GM12865 (cell line): ENCODE measurements around the gene ZSCAN31.
A peak's percentile ranks its signal among the peaks of the same experiment; 100 is the strongest.

ENCODE experiments used
- DNase-seq: peaks from one replicate; pipeline ENCODE4 v3.0.0; 2010; ENCODE audit warnings: low read depth
- H3K4me3 ChIP-seq: 2 replicates; pipeline ENCODE4 v1.5.1; 2011; ENCODE audit warnings: mild to moderate bottlenecking, low read depth, low read length, control low read depth
- TF ChIP-seq, protein P1 (sequence below): IDR thresholded peaks from 2 replicates; pipeline ENCODE4 v1.5.1; 2011; ENCODE audit warnings: low read length, control low read depth, low read depth, inconsistent platforms; ENCODE audit not compliant: insufficient read depth; ENCODE audit errors: missing control alignments

The ZSCAN31 gene

DNA sequence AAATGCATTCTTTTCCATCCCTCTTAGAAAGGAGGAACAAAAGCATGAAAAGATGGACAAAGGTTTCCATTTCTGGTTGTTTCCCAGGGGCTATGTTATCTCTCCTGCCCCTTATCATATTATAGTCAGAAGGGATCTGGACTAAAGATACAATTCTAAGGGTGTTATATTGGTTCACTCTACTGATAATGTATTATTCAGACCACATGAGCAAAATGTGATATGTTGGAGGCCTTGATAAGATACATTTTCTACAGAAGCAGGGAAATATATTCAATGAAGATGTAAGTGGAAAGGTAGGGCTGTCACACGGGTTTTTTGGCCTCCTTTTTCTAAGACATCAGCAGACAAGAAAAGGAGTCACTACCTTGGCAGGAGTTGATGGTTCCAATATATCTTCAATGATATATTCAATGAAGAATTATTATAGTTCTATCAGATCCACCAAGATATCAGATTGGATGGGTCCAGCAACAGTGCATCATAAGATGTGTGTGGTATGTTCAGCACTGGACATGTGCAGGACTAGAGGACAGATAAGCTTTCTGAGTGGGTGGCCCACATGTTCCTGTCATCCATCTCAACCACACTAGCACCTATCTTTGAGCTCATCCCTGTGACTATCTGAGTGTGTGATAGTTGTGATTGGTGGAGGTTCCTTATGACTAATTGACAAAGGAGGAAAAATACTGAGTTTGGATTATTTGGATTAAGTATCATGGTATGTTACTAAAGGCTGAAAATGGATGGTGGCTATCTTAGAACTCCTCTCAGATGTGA is 8.1 kb upstream of the ZSCAN31 start:
- no peak overlapping the region for H3K4me3 ChIP-seq
- no peak for DNase-seq
- TF ChIP-seq, protein P1, sequence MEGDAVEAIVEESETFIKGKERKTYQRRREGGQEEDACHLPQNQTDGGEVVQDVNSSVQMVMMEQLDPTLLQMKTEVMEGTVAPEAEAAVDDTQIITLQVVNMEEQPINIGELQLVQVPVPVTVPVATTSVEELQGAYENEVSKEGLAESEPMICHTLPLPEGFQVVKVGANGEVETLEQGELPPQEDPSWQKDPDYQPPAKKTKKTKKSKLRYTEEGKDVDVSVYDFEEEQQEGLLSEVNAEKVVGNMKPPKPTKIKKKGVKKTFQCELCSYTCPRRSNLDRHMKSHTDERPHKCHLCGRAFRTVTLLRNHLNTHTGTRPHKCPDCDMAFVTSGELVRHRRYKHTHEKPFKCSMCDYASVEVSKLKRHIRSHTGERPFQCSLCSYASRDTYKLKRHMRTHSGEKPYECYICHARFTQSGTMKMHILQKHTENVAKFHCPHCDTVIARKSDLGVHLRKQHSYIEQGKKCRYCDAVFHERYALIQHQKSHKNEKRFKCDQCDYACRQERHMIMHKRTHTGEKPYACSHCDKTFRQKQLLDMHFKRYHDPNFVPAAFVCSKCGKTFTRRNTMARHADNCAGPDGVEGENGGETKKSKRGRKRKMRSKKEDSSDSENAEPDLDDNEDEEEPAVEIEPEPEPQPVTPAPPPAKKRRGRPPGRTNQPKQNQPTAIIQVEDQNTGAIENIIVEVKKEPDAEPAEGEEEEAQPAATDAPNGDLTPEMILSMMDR, result no peak

DNA sequence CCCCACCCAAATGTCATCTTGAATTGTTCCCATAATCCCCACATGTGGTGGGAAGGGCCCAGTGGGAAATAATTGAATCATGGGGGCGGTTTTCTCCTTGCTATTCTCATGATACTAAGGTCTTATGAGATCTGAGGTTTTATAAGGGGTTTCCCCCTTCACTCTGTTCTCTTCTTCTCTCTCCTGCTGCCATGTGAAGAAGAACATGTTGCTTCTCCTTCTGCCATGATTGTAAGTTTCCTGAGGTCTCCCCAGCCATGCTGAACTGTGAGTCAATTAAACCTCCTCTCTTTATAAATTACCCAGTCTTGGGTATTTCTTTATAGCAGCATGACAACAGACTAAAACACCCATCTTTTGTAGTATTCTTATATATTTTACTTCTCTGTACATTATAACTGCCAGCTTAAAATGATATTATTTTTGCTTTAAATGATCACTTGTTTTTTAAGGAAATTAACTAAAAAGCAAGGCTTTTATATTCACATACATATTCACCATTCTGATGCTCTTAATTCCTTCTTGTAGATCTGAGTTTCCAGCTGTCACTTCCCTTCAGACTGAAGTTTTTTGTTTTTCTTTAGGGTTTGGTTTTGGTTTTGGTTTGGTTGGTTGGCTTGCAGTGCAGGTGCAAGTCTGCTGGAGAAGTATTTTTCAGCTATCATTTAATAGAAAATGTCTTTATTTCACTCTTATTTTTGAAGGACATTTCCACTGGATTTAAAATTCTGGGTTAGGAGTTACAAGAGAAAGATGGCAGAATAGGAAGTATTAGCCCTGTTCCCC is 4.6 kb upstream of the ZSCAN31 start:
- TF ChIP-seq, protein P1, result no peak
- H3K4me3 ChIP-seq, result no peak overlapping the region
- DNase-seq, result no peak

DNA sequence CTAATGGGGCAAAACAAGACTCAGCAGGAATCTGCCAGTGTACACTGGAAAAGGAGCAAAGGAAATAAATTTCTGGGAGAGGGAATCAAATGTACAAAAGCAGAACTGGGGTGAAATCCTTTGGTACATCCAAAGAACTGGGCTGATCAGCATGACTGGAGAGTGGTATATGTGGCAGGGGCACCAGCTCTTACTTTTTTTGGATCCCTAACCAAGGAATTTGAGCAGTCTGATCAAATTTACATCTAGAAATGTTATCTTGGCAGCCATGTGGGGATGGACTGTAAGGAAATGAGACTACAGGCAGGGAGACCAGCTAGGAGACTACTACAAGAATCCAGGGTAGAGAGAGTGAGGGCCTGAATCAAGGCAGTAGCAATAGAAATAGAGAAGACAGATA is 1.2 kb upstream of the ZSCAN31 start:
- H3K4me3 ChIP-seq, result peak overlapping the region; percentile 91
- TF ChIP-seq, protein P1, result no peak
- DNase-seq, result no peak

DNA sequence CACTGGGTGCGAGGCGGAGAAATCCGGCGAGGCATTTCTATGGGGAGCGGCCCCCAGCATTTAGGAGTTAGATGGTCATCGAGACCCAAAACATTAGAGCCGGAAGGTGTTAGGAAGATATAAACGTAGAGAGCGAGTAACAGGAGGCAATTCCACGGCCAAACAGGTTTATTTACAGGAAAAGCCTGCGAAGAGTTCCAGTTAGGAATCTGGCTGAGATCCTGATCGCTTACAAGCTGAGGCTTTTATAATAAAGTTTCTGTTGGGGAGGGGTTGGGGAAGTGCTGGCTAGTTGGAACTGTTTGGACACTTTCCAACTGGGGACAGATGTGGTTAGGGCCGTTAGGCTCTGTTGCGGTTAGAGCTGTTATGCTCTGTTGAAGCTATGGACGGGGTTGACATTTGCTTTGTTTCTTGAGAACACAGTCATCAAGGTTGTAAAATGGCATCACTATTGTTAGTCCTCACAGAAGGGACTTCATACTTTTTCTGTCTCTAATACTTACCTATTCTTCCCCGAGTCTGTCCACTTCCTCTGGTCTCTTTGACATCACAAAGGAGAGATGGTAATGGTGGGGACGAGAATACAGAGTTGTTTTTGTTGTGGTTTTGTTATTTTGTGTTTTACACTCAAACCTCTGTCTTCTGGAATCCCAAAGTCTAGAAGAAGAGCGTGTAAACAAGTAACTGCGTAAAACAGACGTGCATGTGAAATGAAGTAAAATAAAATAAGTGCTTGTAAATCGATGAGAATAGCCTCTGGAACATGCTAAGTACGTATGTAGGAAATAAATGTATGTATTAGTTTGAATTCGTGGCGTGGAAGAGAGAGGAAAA is 554 bp upstream of the ZSCAN31 start:
- DNase-seq, result peak; percentile 82

DNA sequence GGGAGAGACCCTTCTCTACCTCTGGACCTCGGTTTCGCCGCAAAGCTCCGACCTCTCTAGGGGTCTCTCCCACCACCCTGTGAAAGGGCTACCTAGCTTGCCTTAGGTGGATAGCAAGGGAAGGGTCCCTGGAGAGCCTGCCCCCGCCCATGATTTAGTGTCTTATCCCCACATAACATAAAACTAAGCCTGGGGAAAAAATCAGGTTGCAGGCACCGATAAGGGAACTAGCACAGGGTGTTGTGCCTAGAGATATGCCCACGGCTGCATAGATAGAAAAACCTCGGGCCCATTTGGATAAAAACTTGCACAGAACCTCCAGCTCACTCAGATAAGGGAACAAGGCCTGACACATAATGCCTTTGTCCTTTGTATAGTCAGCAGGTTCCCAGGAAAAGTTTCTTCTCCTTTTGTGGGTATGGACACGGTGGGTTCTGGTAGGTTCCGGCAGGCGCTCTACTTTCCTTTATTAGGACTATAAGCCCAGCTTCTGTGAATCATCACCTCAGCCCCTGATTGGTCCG is 846 bp downstream of the ZSCAN31 start:
- TF ChIP-seq, protein P1, result no peak
- H3K4me3 ChIP-seq, result peak overlapping the region; percentile 91
- no peak for DNase-seq

More for the DNA sequence above, 554 bp upstream of the ZSCAN31 start:
- TF ChIP-seq, protein P1, result no peak
- peak overlapping the region; percentile 91 for H3K4me3 ChIP-seq

DNA sequence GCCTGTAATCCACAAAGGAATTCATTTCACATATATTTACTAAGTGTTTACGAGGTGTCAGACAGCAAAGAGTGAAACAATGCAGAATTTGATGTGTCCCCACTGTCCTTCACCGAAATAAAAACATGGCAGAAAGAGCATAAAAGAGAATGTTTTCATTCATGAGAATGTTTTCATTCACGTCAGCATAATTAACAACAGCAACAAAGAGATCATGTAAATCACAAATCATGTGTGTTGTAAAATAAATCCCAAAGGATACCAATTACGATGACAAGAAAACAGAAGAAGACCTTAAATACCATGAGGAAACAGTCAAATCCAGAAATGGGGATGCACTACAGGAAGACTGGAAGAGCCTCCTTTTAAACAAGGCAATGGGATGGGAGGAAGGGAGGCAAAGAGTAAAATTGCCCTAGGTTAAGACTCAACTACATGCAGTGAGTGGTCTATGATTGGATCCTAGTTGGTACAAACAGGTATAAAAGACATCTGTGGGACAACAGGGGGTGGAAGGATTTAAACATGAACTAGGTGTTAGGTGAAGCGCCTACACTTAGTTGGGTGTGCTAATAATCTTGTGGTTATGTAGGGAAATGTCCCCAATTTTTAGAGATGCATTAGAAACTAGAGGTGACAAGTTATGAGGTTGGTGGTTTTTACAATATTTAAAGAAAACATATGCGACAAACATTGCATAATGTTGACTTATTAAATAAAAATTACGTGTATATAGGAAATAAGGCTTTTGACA is 1.5 kb downstream of the ZSCAN31 start:
- no peak for DNase-seq
- TF ChIP-seq, protein P1, result no peak
- H3K4me3 ChIP-seq, result no peak overlapping the region
